Ectodermal cell (in vitro differentiated cells): Measurements from ENCODE around the gene PRODH2.
A peak's percentile ranks its signal among the peaks of the same experiment; 100 is the strongest.

ENCODE experiments used
- H3K27ac ChIP-seq: 2 replicates; pipeline ENCODE4 v1.7.0; 2013; ENCODE audit warnings: mild to moderate bottlenecking, low read depth, low read length; ENCODE audit not compliant: insufficient read depth, poor library complexity, severe bottlenecking
- H3K27me3 ChIP-seq: 2 replicates; pipeline ENCODE4 v1.7.0; 2013; ENCODE audit warnings: mild to moderate bottlenecking, low read length; ENCODE audit not compliant: insufficient read depth, control insufficient read depth, poor library complexity, severe bottlenecking
- H3K36me3 ChIP-seq: one replicate; pipeline ENCODE4 v1.7.0; 2013; ENCODE audit warnings: low read length; ENCODE audit not compliant: control insufficient read depth, insufficient read depth
- H3K4me1 ChIP-seq: one replicate; pipeline ENCODE4 v1.7.0; 2013; ENCODE audit warnings: low read length; ENCODE audit not compliant: control insufficient read depth, insufficient read depth
- H3K4me3 ChIP-seq: 2 replicates; pipeline ENCODE4 v1.7.0; 2013; ENCODE audit warnings: low read depth, low read length, control low read depth; ENCODE audit not compliant: insufficient read depth
- H3K9me3 ChIP-seq: 2 replicates; pipeline ENCODE4 v1.7.0; 2013; ENCODE audit warnings: mild to moderate bottlenecking, low read length, moderate library complexity; ENCODE audit not compliant: control insufficient read depth
- WGBS, 2 experiments: methylation state at CpG; one replicate each; pipeline ENCODE4 v1.1.7; 2013; ENCODE audit warnings: missing lambda C conversion rate in 2 of 2; 5-methylcytosine and 5-hydroxymethylcytosine counted together

Gene PRODH2

GRCh38 chr19:35780717-35781116, 31.9 kb downstream of the PRODH2 start:
- WGBS, 2 experiments: 94 to 96% methylated on average over 20 of the region's 20 CpGs
- Histone ChIP-seq H3K36me3 (no peaks in the 10 kb centered on the region), H3K4me1 (peaks cover 21% of the 10 kb centered on the region), H3K27ac (no peak overlapping the region), H3K4me3 (no peak overlapping the region), H3K9me3 (no peaks in the 10 kb centered on the region), H3K27me3 (peaks cover 7% of the 10 kb centered on the region)

GRCh38 chr19:35780058-35780457, 32.6 kb downstream of the PRODH2 start:
- no peak overlapping the region for H3K27ac ChIP-seq
- no peaks in the 10 kb centered on the region for H3K36me3 ChIP-seq
- no peaks in the 10 kb centered on the region for H3K9me3 ChIP-seq
- H3K27me3 ChIP-seq: peaks cover 7% of the 10 kb centered on the region
- 91% methylated on average over 16 of the region's 16 CpGs for WGBS, 2 experiments
- H3K4me1 ChIP-seq: peaks cover 21% of the 10 kb centered on the region
- H3K4me3 ChIP-seq: no peak overlapping the region

- H3K4me1 ChIP-seq: peaks cover 29% of the 10 kb centered on the region
- peaks cover 13% of the 10 kb centered on the region for H3K27me3 ChIP-seq
- no peak overlapping the region for H3K4me3 ChIP-seq
- no peak overlapping the region for H3K27ac ChIP-seq
- 93 to 94% methylated on average over 8 of the region's 8 CpGs for WGBS, 2 experiments
- no peaks in the 10 kb centered on the region for H3K36me3 ChIP-seq
- H3K9me3 ChIP-seq: no peaks in the 10 kb centered on the region
These were observed 33.6 kb downstream of the PRODH2 start for GRCh38 chr19:35779033-35779432.

GRCh38 chr19:35777961-35778360, 34.7 kb downstream of the PRODH2 start:
- no peaks in the 10 kb centered on the region for H3K9me3 ChIP-seq
- 92 to 93% methylated on average over 7 of the region's 7 CpGs for WGBS, 2 experiments
- peaks cover 14% of the 10 kb centered on the region for H3K27me3 ChIP-seq
- no peak overlapping the region for H3K4me3 ChIP-seq
- H3K36me3 ChIP-seq: no peaks in the 10 kb centered on the region
- peaks cover 26% of the 10 kb centered on the region for H3K4me1 ChIP-seq
- no peak overlapping the region for H3K27ac ChIP-seq

GRCh38 chr19:35777086-35777841, 35.4 kb downstream of the PRODH2 start:
- no peaks in the 10 kb centered on the region for H3K9me3 ChIP-seq
- no peak overlapping the region for H3K27ac ChIP-seq
- WGBS, 2 experiments: 25 to 27% methylated on average over 19 of the region's 19 CpGs
- H3K27me3 ChIP-seq: peaks cover 14% of the 10 kb centered on the region
- peaks cover 26% of the 10 kb centered on the region for H3K4me1 ChIP-seq
- H3K36me3 ChIP-seq: no peaks in the 10 kb centered on the region
- H3K4me3 ChIP-seq: no peak overlapping the region

GRCh38 chr19:35776102-35776788, 36.4 kb downstream of the PRODH2 start:
- peaks cover 14% of the 10 kb centered on the region for H3K27me3 ChIP-seq
- no peaks in the 10 kb centered on the region for H3K36me3 ChIP-seq
- 40 to 44% methylated on average over 12 to 13 of the region's 13 CpGs for WGBS, 2 experiments
- H3K4me3 ChIP-seq: peak overlapping the region; percentile 62
- H3K27ac ChIP-seq: no peak overlapping the region
- no peaks in the 10 kb centered on the region for H3K9me3 ChIP-seq
- H3K4me1 ChIP-seq: peaks cover 26% of the 10 kb centered on the region

GRCh38 chr19:35775298-35776101, 37.1 kb downstream of the PRODH2 start, which contains the start of gene ARHGAP33:
ARHGAP33 (plus strand) TSS chr19:35775564; CDS start chr19:35775659, 95 bp downstream.
- Histone ChIP-seq H3K36me3 (no peaks in the 10 kb centered on the region), H3K4me3 (peak within 1 kb of the TSS; percentile 62), H3K27me3 (peaks cover 14% of the 10 kb centered on the region), H3K9me3 (no peaks in the 10 kb centered on the region), H3K4me1 (peaks cover 26% of the 10 kb centered on the region), H3K27ac (no peak within 1 kb of the TSS)
- WGBS, 2 experiments: 0% methylated on average over 82 of the region's 82 CpGs

GRCh38 chr19:35775046-35775297, 37.7 kb downstream of the PRODH2 start:
- no peaks in the 10 kb centered on the region for H3K36me3 ChIP-seq
- no peaks in the 10 kb centered on the region for H3K9me3 ChIP-seq
- H3K4me1 ChIP-seq: peaks cover 26% of the 10 kb centered on the region
- H3K27ac ChIP-seq: no peak overlapping the region
- WGBS, 2 experiments: 30 to 34% methylated on average over 9 of the region's 9 CpGs
- H3K4me3 ChIP-seq: peak overlapping the region; percentile 8
- H3K27me3 ChIP-seq: peaks cover 14% of the 10 kb centered on the region

- 63 to 64% methylated on average over 16 of the region's 16 CpGs for WGBS, 2 experiments
- Histone ChIP-seq H3K4me1 (peaks cover 26% of the 10 kb centered on the region), H3K27ac (no peak overlapping the region), H3K36me3 (no peaks in the 10 kb centered on the region), H3K4me3 (peak overlapping the region; percentile 8), H3K9me3 (no peaks in the 10 kb centered on the region), H3K27me3 (peaks cover 14% of the 10 kb centered on the region)
These were observed 38.2 kb downstream of the PRODH2 start for GRCh38 chr19:35774274-35775045.
